K562 (cell line): Measurements from ENCODE around the gene BST1. TPM values are rescaled to one million over a fixed set of nuclear protein-coding genes. Genes with fewer than 3 reads are reported as not detected.

ENCODE experiments used
- BCL6 ChIP-seq: fragments of 250-450 bp; sonication (Bioruptor Pico); IDR thresholded peaks from 2 replicates; pipeline ENCODE4 v1.4.0; 2020
- ETV1 ChIP-seq: fragments of 450-650 bp; conservative IDR thresholded peaks from 2 replicates; pipeline ENCODE4 v1.6.1; 2016; ENCODE audit warnings: missing genetic modification characterization, control low read depth, low read depth, missing compliant biosample characterization
- FOXJ2 ChIP-seq: fragments of 200-800 bp; sonication (Bioruptor generic); IDR thresholded peaks from 2 replicates; pipeline ENCODE4 v1.6.1; 2016; ENCODE audit warnings: missing genetic modification characterization, missing compliant biosample characterization
- ILF3 ChIP-seq: fragments of 450-650 bp; IDR thresholded peaks from 2 replicates; pipeline ENCODE4 v1.6.1; 2018; ENCODE audit warnings: antibody characterized with exemption, mild to moderate bottlenecking, moderate library complexity, borderline replicate concordance
- MBD2 ChIP-seq: sonication (generic); IDR thresholded peaks from 2 replicates; pipeline ENCODE4 v1.6.1; 2016; ENCODE audit warnings: low read depth, borderline replicate concordance
- MYBL2 ChIP-seq, 2 experiments: fragments of 450-650 bp in 1 of 2; sonication (generic) in 1 of 2; formaldehyde crosslinking in 1 of 2; IDR thresholded peaks; 2 replicates each; pipeline versions ENCODE4 v1.6.1 to v1.8.1; 2017 to 2022; ENCODE audit warnings: borderline replicate concordance in 1 of 2, inconsistent platforms in 1 of 2, low read depth in 1 of 2, mild to moderate bottlenecking in 1 of 2, missing genetic modification reagents in 1 of 2, moderate library complexity in 1 of 2
- RFX1 ChIP-seq: fragments of 450-650 bp; IDR thresholded peaks from 2 replicates; pipeline ENCODE4 v1.6.1; 2016; ENCODE audit warnings: mild to moderate bottlenecking, moderate library complexity
- RFX5 ChIP-seq: IDR thresholded peaks from 2 replicates; pipeline ENCODE4 v1.6.1; 2011; ENCODE audit warnings: low read depth, mild to moderate bottlenecking, improper control_type of control experiment, low read length
- SAFB ChIP-seq: fragments of 200-400 bp; formaldehyde crosslinking; IDR thresholded peaks from 2 replicates; pipeline ENCODE4 v1.6.1; 2017; ENCODE audit warnings: low read depth, low read length, borderline replicate concordance
- SP1 ChIP-seq: sonication (generic); formaldehyde crosslinking; IDR thresholded peaks from 2 replicates; pipeline ENCODE4 v1.8.1; 2022; ENCODE audit warnings: mild to moderate bottlenecking, missing genetic modification reagents
- ZNF354B ChIP-seq: fragments of 250-450 bp; sonication (Bioruptor Pico); IDR thresholded peaks from 2 replicates; pipeline ENCODE4 v1.4.0; 2020
- ZNF717 ChIP-seq: fragments of 250-450 bp; sonication (Bioruptor Pico); IDR thresholded peaks from 2 replicates; pipeline ENCODE4 v1.5.0; 2021
- ZNF766 ChIP-seq: fragments of 200-800 bp; sonication (Bioruptor generic); conservative IDR thresholded peaks from 2 replicates; pipeline ENCODE4 v1.6.1; 2016; ENCODE audit warnings: missing genetic modification characterization, missing compliant biosample characterization
- polyA plus RNA-seq, 8 experiments: library from polyadenylated mRNA; depleted of rRNA in 4 of 8; stranded (reverse) in 5 of 8; unstranded in 3 of 8; fragments of >200 nt; fragmentation: Nextera tagmentation in 2 of 8; fragmentation: Illumina TruSeq in 1 of 8; extraction: Ambion mirVana in 2 of 8; extraction: Trizol in 1 of 8; gene quantifications; 2 replicates each; pipeline versions ENCODE4 v1.2.1 to v1.2.3, GENCODE V29; 2011 to 2014; ENCODE audit warnings: inconsistent platforms in 1 of 8, missing spikeins in 1 of 8
- total RNA-seq, 7 experiments: library from RNA; depleted of rRNA in 6 of 7; stranded (reverse); fragments of >200 nt in 6 of 7; fragmentation: Illumina TruSeq in 2 of 7; extraction: Trizol in 2 of 7; gene quantifications; 2 replicates each; pipeline versions ENCODE4 v1.2.1 to v1.2.3, GENCODE V29; 2011 to 2021; ENCODE audit warnings: low replicate concordance in 1 of 7
- TF ChIP-seq, protein P1 (sequence below): sonication (generic); formaldehyde crosslinking; IDR thresholded peaks from 2 replicates; pipeline ENCODE4 v1.8.1; 2023; ENCODE audit warnings: mild to moderate bottlenecking, missing genetic modification reagents
- TF ChIP-seq, protein P2 (sequence below), 2 experiments: IDR thresholded peaks in 1 of 2; conservative IDR thresholded peaks in 1 of 2; 2 replicates each; pipeline ENCODE4 v1.6.1; 2016; ENCODE audit warnings: low read depth in 2 of 2, mild to moderate bottlenecking in 1 of 2, missing compliant biosample characterization in 1 of 2, missing genetic modification characterization in 1 of 2, moderate library complexity in 1 of 2
- TF ChIP-seq, protein P3 (sequence below): sonication (generic); formaldehyde crosslinking; IDR thresholded peaks from 2 replicates; pipeline ENCODE4 v1.9.0; 2022; ENCODE audit warnings: mild to moderate bottlenecking, missing genetic modification reagents
- TF ChIP-seq, protein P4 (sequence below): fragments of 450-650 bp; IDR thresholded peaks from 2 replicates; pipeline ENCODE4 v1.6.1; 2018; ENCODE audit warnings: mild to moderate bottlenecking, low read depth; ENCODE audit not compliant: partially characterized antibody
- TF ChIP-seq, protein P5 (sequence below), 3 experiments: IDR thresholded peaks in 2 of 3; conservative IDR thresholded peaks in 1 of 3; 2 replicates each; pipeline ENCODE4 v1.5.1; 2011 to 2012; ENCODE audit warnings: low read length in 3 of 3, mild to moderate bottlenecking in 3 of 3, control low read depth in 2 of 3, improper control_type of control experiment in 1 of 3, inconsistent platforms in 1 of 3, low read depth in 1 of 3, mixed read lengths in 1 of 3, moderate library complexity in 1 of 3; ENCODE audit not compliant: insufficient read depth in 2 of 3

The BST1 gene
- total and polyA plus RNA-seq, 9 of the 15 experiments (the other 6 are each of a cell fraction or from before 2014, with no cell fraction given): 0.04 to 0.38 (median 0.07) TPM; not detected in 6

DNA sequence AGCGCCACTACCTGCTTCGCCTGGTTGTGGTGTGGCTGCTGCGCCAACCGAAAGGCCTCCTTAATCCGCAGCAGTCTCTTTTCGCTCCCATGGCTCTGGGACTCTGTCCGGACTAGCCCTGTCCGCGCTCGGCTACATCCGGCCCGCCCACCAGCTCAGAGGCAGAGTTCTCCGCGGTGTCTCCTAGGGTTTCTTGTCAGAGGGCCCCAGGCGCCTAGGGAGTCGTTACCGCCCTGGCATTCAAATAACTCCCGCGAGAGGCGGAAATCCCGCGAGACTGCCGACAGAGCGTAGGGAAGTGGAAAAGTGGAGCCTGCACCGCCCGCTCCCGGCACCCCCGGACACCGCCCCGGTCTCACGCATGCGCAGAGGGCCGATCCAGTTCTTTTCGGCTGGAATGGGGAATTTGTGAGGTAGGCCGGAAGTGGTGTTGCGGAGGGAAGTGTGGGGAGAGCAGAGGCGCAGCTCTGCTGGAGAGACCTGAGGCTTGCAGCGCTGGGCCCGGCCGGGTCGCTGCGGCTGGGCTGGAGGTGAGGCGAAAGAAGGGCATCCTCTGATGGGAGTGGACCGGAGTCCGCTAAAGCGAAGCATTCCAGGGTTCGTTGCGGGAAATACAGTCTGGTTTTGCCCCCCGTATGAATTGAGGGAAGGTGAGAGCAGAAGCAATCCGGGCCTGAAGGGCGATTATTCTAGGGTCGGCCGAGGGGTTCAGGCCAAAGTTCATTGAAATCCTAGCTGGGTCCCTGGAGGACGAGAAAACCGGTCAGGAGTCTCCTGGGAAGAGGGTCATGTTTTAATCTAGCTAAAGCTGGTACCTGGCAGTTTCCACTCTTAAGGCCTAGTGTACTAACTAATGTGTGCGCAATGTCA, 21.3 kb upstream of the BST1 start, which contains the start of gene FAM200B (continued):
- TF ChIP-seq, protein P1, sequence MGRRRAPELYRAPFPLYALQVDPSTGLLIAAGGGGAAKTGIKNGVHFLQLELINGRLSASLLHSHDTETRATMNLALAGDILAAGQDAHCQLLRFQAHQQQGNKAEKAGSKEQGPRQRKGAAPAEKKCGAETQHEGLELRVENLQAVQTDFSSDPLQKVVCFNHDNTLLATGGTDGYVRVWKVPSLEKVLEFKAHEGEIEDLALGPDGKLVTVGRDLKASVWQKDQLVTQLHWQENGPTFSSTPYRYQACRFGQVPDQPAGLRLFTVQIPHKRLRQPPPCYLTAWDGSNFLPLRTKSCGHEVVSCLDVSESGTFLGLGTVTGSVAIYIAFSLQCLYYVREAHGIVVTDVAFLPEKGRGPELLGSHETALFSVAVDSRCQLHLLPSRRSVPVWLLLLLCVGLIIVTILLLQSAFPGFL (CRISPR knock-in tag): no peak
- TF ChIP-seq, protein P2, sequence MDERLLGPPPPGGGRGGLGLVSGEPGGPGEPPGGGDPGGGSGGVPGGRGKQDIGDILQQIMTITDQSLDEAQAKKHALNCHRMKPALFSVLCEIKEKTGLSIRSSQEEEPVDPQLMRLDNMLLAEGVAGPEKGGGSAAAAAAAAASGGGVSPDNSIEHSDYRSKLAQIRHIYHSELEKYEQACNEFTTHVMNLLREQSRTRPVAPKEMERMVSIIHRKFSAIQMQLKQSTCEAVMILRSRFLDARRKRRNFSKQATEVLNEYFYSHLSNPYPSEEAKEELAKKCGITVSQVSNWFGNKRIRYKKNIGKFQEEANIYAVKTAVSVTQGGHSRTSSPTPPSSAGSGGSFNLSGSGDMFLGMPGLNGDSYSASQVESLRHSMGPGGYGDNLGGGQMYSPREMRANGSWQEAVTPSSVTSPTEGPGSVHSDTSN (CRISPR knock-in tag; IDR thresholded peaks at IDR 0.05; ENCODE audit: low read depth): no peak
- TF ChIP-seq, protein P2 (tag; conservative IDR thresholded peaks at IDR 0.05; ENCODE audit: low read depth): no peak
- TF ChIP-seq, protein P3, sequence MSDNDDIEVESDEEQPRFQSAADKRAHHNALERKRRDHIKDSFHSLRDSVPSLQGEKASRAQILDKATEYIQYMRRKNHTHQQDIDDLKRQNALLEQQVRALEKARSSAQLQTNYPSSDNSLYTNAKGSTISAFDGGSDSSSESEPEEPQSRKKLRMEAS (CRISPR knock-in tag): no peak; the same call in 1 of the 2 replicates
- TF ChIP-seq SP1 (CRISPR knock-in tag) (peak; percentile 34; the same call in 1 of the 2 replicates), MBD2 (no peak), ETV1 (tag) (peak; percentile 86), BCL6 (no peak), ZNF766 (CRISPR knock-in tag) (no peak), FOXJ2 (tag) (0 out of 2 replicates have a peak, but pooled peaks have one; percentile 5), ZNF717 (CRISPR knock-in tag) (no peak), ILF3 (no peak), ZNF354B (no peak), MYBL2 (IDR thresholded peaks at IDR 0.05; ENCODE audit: low read depth) (peak; percentile 97), MYBL2 (CRISPR knock-in tag; IDR thresholded peaks at IDR 0.05; ENCODE audit: borderline replicate concordance) (peak; percentile 96; the same call in 1 of the 2 replicates), RFX5 (no peak), SAFB (no peak), RFX1 (peak; percentile 45; the same call in 1 of the 2 replicates)
- TF ChIP-seq, protein P4, sequence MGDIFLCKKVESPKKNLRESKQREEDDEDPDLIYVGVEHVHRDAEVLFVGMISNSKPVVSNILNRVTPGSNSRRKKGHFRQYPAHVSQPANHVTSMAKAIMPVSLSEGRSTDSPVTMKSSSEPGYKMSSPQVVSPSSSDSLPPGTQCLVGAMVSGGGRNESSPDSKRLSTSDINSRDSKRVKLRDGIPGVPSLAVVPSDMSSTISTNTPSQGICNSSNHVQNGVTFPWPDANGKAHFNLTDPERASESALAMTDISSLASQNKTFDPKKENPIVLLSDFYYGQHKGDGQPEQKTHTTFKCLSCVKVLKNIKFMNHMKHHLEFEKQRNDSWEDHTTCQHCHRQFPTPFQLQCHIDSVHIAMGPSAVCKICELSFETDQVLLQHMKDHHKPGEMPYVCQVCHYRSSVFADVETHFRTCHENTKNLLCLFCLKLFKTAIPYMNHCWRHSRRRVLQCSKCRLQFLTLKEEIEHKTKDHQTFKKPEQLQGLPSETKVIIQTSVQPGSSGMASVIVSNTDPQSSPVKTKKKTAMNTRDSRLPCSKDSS: no peak
- TF ChIP-seq, protein P5, sequence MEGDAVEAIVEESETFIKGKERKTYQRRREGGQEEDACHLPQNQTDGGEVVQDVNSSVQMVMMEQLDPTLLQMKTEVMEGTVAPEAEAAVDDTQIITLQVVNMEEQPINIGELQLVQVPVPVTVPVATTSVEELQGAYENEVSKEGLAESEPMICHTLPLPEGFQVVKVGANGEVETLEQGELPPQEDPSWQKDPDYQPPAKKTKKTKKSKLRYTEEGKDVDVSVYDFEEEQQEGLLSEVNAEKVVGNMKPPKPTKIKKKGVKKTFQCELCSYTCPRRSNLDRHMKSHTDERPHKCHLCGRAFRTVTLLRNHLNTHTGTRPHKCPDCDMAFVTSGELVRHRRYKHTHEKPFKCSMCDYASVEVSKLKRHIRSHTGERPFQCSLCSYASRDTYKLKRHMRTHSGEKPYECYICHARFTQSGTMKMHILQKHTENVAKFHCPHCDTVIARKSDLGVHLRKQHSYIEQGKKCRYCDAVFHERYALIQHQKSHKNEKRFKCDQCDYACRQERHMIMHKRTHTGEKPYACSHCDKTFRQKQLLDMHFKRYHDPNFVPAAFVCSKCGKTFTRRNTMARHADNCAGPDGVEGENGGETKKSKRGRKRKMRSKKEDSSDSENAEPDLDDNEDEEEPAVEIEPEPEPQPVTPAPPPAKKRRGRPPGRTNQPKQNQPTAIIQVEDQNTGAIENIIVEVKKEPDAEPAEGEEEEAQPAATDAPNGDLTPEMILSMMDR (IDR thresholded peaks at IDR 0.05 in 2 of 3, conservative IDR thresholded peaks at IDR 0.05 in 1 of 3; ENCODE audit: insufficient read depth in 2 of 3, low read depth in 1 of 3, low read length in 3 of 3): peak in 2 of 3 experiments; percentile 13 to 47; a peak in 3 of 6 replicates
